ENCODE measurements around the gene B4GALNT4. TPM values are rescaled to one million over a fixed set of nuclear protein-coding genes. Genes with fewer than 3 reads are reported as not detected.
"Not testable (repeated sequence)": the region's sequence is repeated elsewhere in the genome, so short reads cannot be mapped to it uniquely, and the experiment has no call there.

The B4GALNT4 gene
- total RNA-seq, 1 donor from 2014 or later = 3.3 TPM

GRCh38 chr11:419248-420005 lies 50.1 kb downstream of the B4GALNT4 start:
- DNase-seq (ENCODE audit: low spot score) = no peak

GRCh38 chr11:420054-420910 lies 51.0 kb downstream of the B4GALNT4 start:
- no peak for DNase-seq (ENCODE audit: low spot score)

GRCh38 chr11:420911-421321 lies 51.6 kb downstream of the B4GALNT4 start:
- no peak for DNase-seq (ENCODE audit: low spot score)

GRCh38 chr11:422249-422656 lies 53.0 kb downstream of the B4GALNT4 start:
- no peak for DNase-seq (ENCODE audit: low spot score)

GRCh38 chr11:424232-424631 lies 54.9 kb downstream of the B4GALNT4 start:
- no peak for DNase-seq (ENCODE audit: low spot score)

GRCh38 chr11:424766-425165 lies 55.5 kb downstream of the B4GALNT4 start:
- not testable (repeated sequence) for DNase-seq (ENCODE audit: low spot score)

GRCh38 chr11:425301-425700 lies 56.0 kb downstream of the B4GALNT4 start:
- no peak for DNase-seq (ENCODE audit: low spot score)

GRCh38 chr11:426851-427250 lies 57.6 kb downstream of the B4GALNT4 start:
- no peak for DNase-seq (ENCODE audit: low spot score)

GRCh38 chr11:428295-428694 lies 59.0 kb downstream of the B4GALNT4 start:
- DNase-seq (ENCODE audit: low spot score) = no peak

- DNase-seq (ENCODE audit: low spot score) = no peak
Observed at GRCh38 chr11:429391-429790, 60.1 kb downstream of the B4GALNT4 start.

- DNase-seq (ENCODE audit: low spot score) = no peak
Observed at GRCh38 chr11:429931-430456, 60.7 kb downstream of the B4GALNT4 start.

Other genes starting within 250 kb of the B4GALNT4 start
- not detected for gene SCGB1C1, start 176.4 kb upstream of the B4GALNT4 start, total RNA-seq
- 59.9 TPM for gene BET1L, start 162.1 kb upstream of the B4GALNT4 start, total RNA-seq
- gene RIC8A, start 161.8 kb upstream of the B4GALNT4 start, total RNA-seq = 108 TPM
- 13.9 TPM for gene SIRT3, start 133.2 kb upstream of the B4GALNT4 start, total RNA-seq
- gene PSMD13, start 132.5 kb upstream of the B4GALNT4 start, total RNA-seq = 87.5 TPM
- gene NLRP6, start 91.1 kb upstream of the B4GALNT4 start, total RNA-seq = 0.36 TPM
- 45.0 TPM for gene PGGHG, start 80.4 kb upstream of the B4GALNT4 start, total RNA-seq
- gene IFITM5, start 70.0 kb upstream of the B4GALNT4 start, total RNA-seq = not detected
- 408 TPM for gene IFITM2, start 61.7 kb upstream of the B4GALNT4 start, total RNA-seq
- 150 TPM for gene IFITM1, start 55.5 kb upstream of the B4GALNT4 start, total RNA-seq
- 536 TPM for gene IFITM3, start 48.6 kb upstream of the B4GALNT4 start, total RNA-seq
- 78.5 TPM for gene PKP3, start 24.7 kb downstream of the B4GALNT4 start, total RNA-seq
- gene SIGIRR, start 45.5 kb downstream of the B4GALNT4 start, total RNA-seq = 73.9 TPM
- gene ANO9, start 72.5 kb downstream of the B4GALNT4 start, total RNA-seq = 17.9 TPM
- 28.6 TPM for gene PTDSS2, start 80.8 kb downstream of the B4GALNT4 start, total RNA-seq
- 182 TPM for gene RNH1, start 137.7 kb downstream of the B4GALNT4 start, total RNA-seq
- 85.3 TPM for gene HRAS, start 166.1 kb downstream of the B4GALNT4 start, total RNA-seq
- 3.4 TPM for gene LRRC56, start 168.0 kb downstream of the B4GALNT4 start, total RNA-seq
- 8.8 TPM for gene LMNTD2, start 191.2 kb downstream of the B4GALNT4 start, total RNA-seq
- 54.9 TPM for gene RASSF7, start 191.5 kb downstream of the B4GALNT4 start, total RNA-seq
- 43.6 TPM for gene PHRF1, start 207.0 kb downstream of the B4GALNT4 start, total RNA-seq
- 14.9 TPM for gene IRF7, start 246.5 kb downstream of the B4GALNT4 start, total RNA-seq